ENCODE data around the gene LACTB. TPM values are rescaled to one million over a fixed set of nuclear protein-coding genes. Genes with fewer than 3 reads are reported as not detected.

The LACTB gene
- total RNA-seq, 1 experiment from 2014 or later = 17.2 TPM

DNA sequence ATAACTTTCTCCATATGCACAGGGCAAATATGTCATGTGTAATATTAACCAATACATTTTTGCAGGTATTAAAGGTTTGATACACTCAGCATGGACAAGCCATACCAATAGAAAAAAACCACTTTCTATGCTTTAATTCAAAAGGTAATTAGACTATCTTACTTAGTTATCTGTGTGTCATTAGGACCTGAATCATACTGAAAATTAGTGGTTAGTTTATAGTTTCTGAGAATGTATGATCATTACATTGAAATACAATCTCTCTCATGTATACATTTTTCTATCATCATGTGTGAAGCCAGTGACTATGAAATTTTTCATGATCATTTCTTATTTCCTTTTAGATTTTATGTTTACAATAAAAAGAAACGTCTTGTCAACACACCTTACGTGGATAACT lies 19.3 kb downstream of the LACTB start:
- no peaks in the 10 kb centered on the region for H3K4me1 Mint-ChIP-seq
- ChIA-PET CTCF (no interaction called here), POLR2A (no interaction called here)
- H3K27me3 Mint-ChIP-seq (ENCODE audit: low read depth) = no peaks in the 10 kb centered on the region
- TF ChIP-seq, protein P1, sequence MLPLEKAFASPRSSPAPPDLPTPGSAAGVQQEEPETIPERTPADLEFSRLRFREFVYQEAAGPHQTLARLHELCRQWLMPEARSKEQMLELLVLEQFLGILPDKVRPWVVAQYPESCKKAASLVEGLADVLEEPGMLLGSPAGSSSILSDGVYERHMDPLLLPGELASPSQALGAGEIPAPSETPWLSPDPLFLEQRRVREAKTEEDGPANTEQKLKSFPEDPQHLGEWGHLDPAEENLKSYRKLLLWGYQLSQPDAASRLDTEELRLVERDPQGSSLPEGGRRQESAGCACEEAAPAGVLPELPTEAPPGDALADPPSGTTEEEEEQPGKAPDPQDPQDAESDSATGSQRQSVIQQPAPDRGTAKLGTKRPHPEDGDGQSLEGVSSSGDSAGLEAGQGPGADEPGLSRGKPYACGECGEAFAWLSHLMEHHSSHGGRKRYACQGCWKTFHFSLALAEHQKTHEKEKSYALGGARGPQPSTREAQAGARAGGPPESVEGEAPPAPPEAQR (CRISPR knock-in tag; IDR thresholded peaks at IDR 0.05) = no peak
- no peak for TF ChIP-seq ZNF396 (CRISPR knock-in tag; IDR thresholded peaks at IDR 0.05; ENCODE audit: borderline replicate concordance)
- no peak for TF ChIP-seq ETV6 (CRISPR knock-in tag; IDR thresholded peaks at IDR 0.05)
- H3K9me3 Mint-ChIP-seq = peaks cover 11% of the 10 kb centered on the region
- H3K4me3 Mint-ChIP-seq = no peak overlapping the region
- DNase-seq (ENCODE audit: low spot score) (no peak), ATAC-seq (no peak)
- no peak overlapping the region for H3K27ac Mint-ChIP-seq
- no peaks in the 10 kb centered on the region for H3K36me3 Mint-ChIP-seq

DNA sequence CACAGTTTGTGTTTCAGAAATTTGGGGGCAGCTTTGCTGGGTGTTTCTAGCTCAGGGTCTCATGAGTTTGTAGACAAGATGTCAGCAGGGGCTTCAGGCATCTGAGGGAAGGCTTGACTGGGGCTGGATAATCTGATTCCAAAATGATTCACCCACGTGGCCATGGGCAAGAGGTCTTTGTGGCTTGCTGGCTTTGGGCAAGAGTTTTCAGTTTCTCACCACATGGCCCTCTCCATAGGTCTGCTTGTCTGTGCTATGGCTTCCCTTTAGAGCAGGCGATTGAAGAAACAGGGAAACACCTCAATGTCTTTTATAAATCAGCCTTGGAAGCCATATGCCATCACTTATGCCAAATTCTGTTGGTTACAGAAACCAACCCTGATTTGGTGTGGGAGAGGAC lies 23.8 kb downstream of the LACTB start:
- Mint-ChIP-seq H3K27me3 (ENCODE audit: low read depth) (no peaks in the 10 kb centered on the region), H3K4me1 (no peaks in the 10 kb centered on the region), H3K27ac (no peak overlapping the region), H3K9me3 (peaks cover 11% of the 10 kb centered on the region), H3K36me3 (peaks cover 8% of the 10 kb centered on the region), H3K4me3 (no peak overlapping the region)
- DNase-seq (ENCODE audit: low spot score) (no peak), ATAC-seq (no peak)
- ChIA-PET CTCF (no interaction called here), POLR2A (no interaction called here)
- no peak for TF ChIP-seq E2F5 (CRISPR knock-in tag; IDR thresholded peaks at IDR 0.05)
- TF ChIP-seq TCF7 (CRISPR knock-in tag; IDR thresholded peaks at IDR 0.05; ENCODE audit: low read depth) = no peak
- TF ChIP-seq ATF2 (CRISPR knock-in tag; IDR thresholded peaks at IDR 0.05; ENCODE audit: borderline replicate concordance, low read depth) = no peak
- no peak for TF ChIP-seq CDX4 (CRISPR knock-in tag; IDR thresholded peaks at IDR 0.05; ENCODE audit: borderline replicate concordance)
- TF ChIP-seq, protein P2, sequence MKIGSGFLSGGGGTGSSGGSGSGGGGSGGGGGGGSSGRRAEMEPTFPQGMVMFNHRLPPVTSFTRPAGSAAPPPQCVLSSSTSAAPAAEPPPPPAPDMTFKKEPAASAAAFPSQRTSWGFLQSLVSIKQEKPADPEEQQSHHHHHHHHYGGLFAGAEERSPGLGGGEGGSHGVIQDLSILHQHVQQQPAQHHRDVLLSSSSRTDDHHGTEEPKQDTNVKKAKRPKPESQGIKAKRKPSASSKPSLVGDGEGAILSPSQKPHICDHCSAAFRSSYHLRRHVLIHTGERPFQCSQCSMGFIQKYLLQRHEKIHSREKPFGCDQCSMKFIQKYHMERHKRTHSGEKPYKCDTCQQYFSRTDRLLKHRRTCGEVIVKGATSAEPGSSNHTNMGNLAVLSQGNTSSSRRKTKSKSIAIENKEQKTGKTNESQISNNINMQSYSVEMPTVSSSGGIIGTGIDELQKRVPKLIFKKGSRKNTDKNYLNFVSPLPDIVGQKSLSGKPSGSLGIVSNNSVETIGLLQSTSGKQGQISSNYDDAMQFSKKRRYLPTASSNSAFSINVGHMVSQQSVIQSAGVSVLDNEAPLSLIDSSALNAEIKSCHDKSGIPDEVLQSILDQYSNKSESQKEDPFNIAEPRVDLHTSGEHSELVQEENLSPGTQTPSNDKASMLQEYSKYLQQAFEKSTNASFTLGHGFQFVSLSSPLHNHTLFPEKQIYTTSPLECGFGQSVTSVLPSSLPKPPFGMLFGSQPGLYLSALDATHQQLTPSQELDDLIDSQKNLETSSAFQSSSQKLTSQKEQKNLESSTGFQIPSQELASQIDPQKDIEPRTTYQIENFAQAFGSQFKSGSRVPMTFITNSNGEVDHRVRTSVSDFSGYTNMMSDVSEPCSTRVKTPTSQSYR (CRISPR knock-in tag; IDR thresholded peaks at IDR 0.05) = no peak
- no peak for TF ChIP-seq MAX (CRISPR knock-in tag; IDR thresholded peaks at IDR 0.05)
- no peak for TF ChIP-seq NFYB (CRISPR knock-in tag; conservative IDR thresholded peaks at IDR 0.05; ENCODE audit: low read depth)
- TF ChIP-seq SOX15 (CRISPR knock-in tag; IDR thresholded peaks at IDR 0.05) = no peak
- TF ChIP-seq ZNF671 (CRISPR knock-in tag; IDR thresholded peaks at IDR 0.05) = no peak

- Mint-ChIP-seq H3K4me1 (no peaks in the 10 kb centered on the region), H3K27me3 (ENCODE audit: low read depth) (no peaks in the 10 kb centered on the region), H3K4me3 (no peak overlapping the region), H3K36me3 (peaks cover 15% of the 10 kb centered on the region), H3K27ac (no peak overlapping the region), H3K9me3 (peaks cover 14% of the 10 kb centered on the region)
- CTCF ChIA-PET = interaction anchor here (0.6 to 1.2 kb wide), 5 partner anchors 11 to 739 kb away, joined by 3 to 4 read pairs (median 3); partner anchors contain the start of gene RPS27L
- POLR2A ChIA-PET = no interaction called here
- DNase-seq (ENCODE audit: low spot score) (no peak), ATAC-seq (no peak)
- TF ChIP-seq MXD4 (CRISPR knock-in tag; IDR thresholded peaks at IDR 0.05; ENCODE audit: borderline replicate concordance) (no peak), ZNF512 (CRISPR knock-in tag; IDR thresholded peaks at IDR 0.05; ENCODE audit: borderline replicate concordance) (no peak), KAT7 (CRISPR knock-in tag; IDR thresholded peaks at IDR 0.05; ENCODE audit: borderline replicate concordance) (no peak), E2F4 (CRISPR knock-in tag; IDR thresholded peaks at IDR 0.05; ENCODE audit: borderline replicate concordance, low read depth) (no peak), ZNF423 (CRISPR knock-in tag; IDR thresholded peaks at IDR 0.05) (no peak), NR2C2 (CRISPR knock-in tag; IDR thresholded peaks at IDR 0.05) (no peak), RELA (CRISPR knock-in tag; IDR thresholded peaks at IDR 0.05; ENCODE audit: borderline replicate concordance) (no peak)
- TF ChIP-seq, protein P3, sequence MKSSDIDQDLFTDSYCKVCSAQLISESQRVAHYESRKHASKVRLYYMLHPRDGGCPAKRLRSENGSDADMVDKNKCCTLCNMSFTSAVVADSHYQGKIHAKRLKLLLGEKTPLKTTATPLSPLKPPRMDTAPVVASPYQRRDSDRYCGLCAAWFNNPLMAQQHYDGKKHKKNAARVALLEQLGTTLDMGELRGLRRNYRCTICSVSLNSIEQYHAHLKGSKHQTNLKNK (CRISPR knock-in tag; IDR thresholded peaks at IDR 0.05) = no peak
- TF ChIP-seq, protein P1 (CRISPR knock-in tag; IDR thresholded peaks at IDR 0.05) = no peak
These were observed 25.0 kb downstream of the LACTB start for GRCh38 chr15:63146684-63147083.
